AG10803 (cell line): ENCODE results near the gene STRADA.

Experiments used
- DNase-seq: peaks from one replicate; pipeline ENCODE4 v3.0.0; 2010; ENCODE audit warnings: low read depth
- H3K4me3 ChIP-seq: 2 replicates; pipeline ENCODE4 v1.5.1; 2011; ENCODE audit warnings: mild to moderate bottlenecking, low read length, control low read depth
- CTCF ChIP-seq: conservative IDR thresholded peaks from 2 replicates; pipeline ENCODE4 v1.5.1; 2011; ENCODE audit warnings: mild to moderate bottlenecking, low read length, control low read depth, inconsistent platforms

Gene STRADA

GRCh38 chr17:63706336-63707082 lies 35.1 kb downstream of the STRADA start:
- TF ChIP-seq CTCF = no peak
- no peak overlapping the region for H3K4me3 ChIP-seq
- DNase-seq = no peak

GRCh38 chr17:63705657-63706056 lies 35.9 kb downstream of the STRADA start:
- TF ChIP-seq CTCF = no peak
- DNase-seq = no peak
- no peak overlapping the region for H3K4me3 ChIP-seq

- no peak for DNase-seq
- TF ChIP-seq CTCF = no peak
- no peak overlapping the region for H3K4me3 ChIP-seq
Observed at GRCh38 chr17:63704836-63705235, 36.8 kb downstream of the STRADA start.

GRCh38 chr17:63704259-63704576 lies 37.4 kb downstream of the STRADA start:
- no peak for TF ChIP-seq CTCF
- no peak overlapping the region for H3K4me3 ChIP-seq
- no peak for DNase-seq

- no peak overlapping the region for H3K4me3 ChIP-seq
- no peak for TF ChIP-seq CTCF
- no peak for DNase-seq
Observed at GRCh38 chr17:63703556-63704258, 37.9 kb downstream of the STRADA start.

- DNase-seq = no peak
- TF ChIP-seq CTCF = no peak
- no peak overlapping the region for H3K4me3 ChIP-seq
Observed at GRCh38 chr17:63703029-63703428, 38.6 kb downstream of the STRADA start.

- TF ChIP-seq CTCF = no peak
- no peak overlapping the region for H3K4me3 ChIP-seq
- no peak for DNase-seq
Observed at GRCh38 chr17:63702721-63703015, 38.9 kb downstream of the STRADA start.
